Transverse colon (tissue), 4 donors: Measurements from ENCODE around the gene IER2. TPM values are rescaled to one million over a fixed set of nuclear protein-coding genes. Genes with fewer than 3 reads are reported as not detected.
"Not testable (repeated sequence)": the region's sequence is repeated elsewhere in the genome, so short reads cannot be mapped to it uniquely, and the experiment has no call there.

Source experiments
- DNase-seq: peaks from one replicate; pipeline ENCODE4 v3.0.0-alpha.2; 2019
- H3K27ac ChIP-seq, 4 donors: fragments of 200-600 bp; sonication (generic); 2 replicates each; pipeline ENCODE4 v1.5.1; 2016 to 2018; ENCODE audit warnings: inconsistent platforms in 4 of 4
- H3K27me3 ChIP-seq: fragments of 200-600 bp; sonication (generic); 2 replicates; pipeline ENCODE4 v1.5.1; 2017; ENCODE audit warnings: inconsistent platforms
- H3K36me3 ChIP-seq, 4 donors: fragments of 200-600 bp; sonication (generic); 2 replicates each; pipeline ENCODE4 v1.5.1; 2017 to 2019; ENCODE audit warnings: inconsistent platforms in 4 of 4
- H3K4me1 ChIP-seq, 4 donors: fragments of 200-600 bp; sonication (generic); 2 replicates each; pipeline ENCODE4 v1.5.1; 2017 to 2020; ENCODE audit warnings: inconsistent platforms in 4 of 4
- H3K4me3 ChIP-seq, 4 donors: fragments of 200-600 bp; sonication (generic); 1 replicate in 1 of 4; 2 replicates in 3 of 4; pipeline versions ENCODE4 v1.5.1 to v1.6.1; 2017 to 2019; ENCODE audit warnings: inconsistent platforms in 4 of 4
- H3K9me3 ChIP-seq, 2 donors: fragments of 200-600 bp; sonication (generic); 2 replicates each; pipeline ENCODE4 v1.5.1; 2017 to 2019; ENCODE audit warnings: inconsistent platforms in 2 of 2
- CTCF ChIP-seq, 5 experiments: fragments of 200-600 bp in 3 of 5; fragments of 450-650 bp in 2 of 5; sonication (generic) in 3 of 5; IDR thresholded peaks; 1 replicate in 2 of 5; 2 replicates in 3 of 5; pipeline ENCODE4 v1.5.1; 2016 to 2017; ENCODE audit warnings: antibody characterized with exemption in 5 of 5, inconsistent platforms in 3 of 5, mild to moderate bottlenecking in 2 of 5, moderate library complexity in 1 of 5
- EP300 ChIP-seq: sonication (generic); formaldehyde crosslinking; IDR thresholded peaks from one replicate; pipeline ENCODE4 v1.6.1; 2017; ENCODE audit warnings: antibody characterized with exemption, low read depth
- POLR2A ChIP-seq: fragments of 450-650 bp; IDR thresholded peaks from one replicate; pipeline ENCODE4 v1.6.1; 2016; ENCODE audit warnings: antibody characterized with exemption, mild to moderate bottlenecking, moderate library complexity
- POLR2AphosphoS5 ChIP-seq, 3 donors: sonication (generic); formaldehyde crosslinking; IDR thresholded peaks; one replicate each; pipeline ENCODE4 v1.6.1; 2016; ENCODE audit warnings: antibody characterized with exemption in 3 of 3
- WGBS, 2 donors: methylation state at CpG; one replicate each; pipeline ENCODE4 v1.1.5; 2018; ENCODE audit warnings: low coverage in 1 of 2; 5-methylcytosine and 5-hydroxymethylcytosine counted together
- in situ Hi-C, 4 donors: fragments of 200-750 bp; cut with MboI; loops; one replicate each; pipeline versions ENCODE4 v1.15.0 to v1.15.1; 2017; ENCODE audit warnings: low sequenced_read_pairs in 3 of 4, low pct_ligation_motif_present in 1 of 4, low pct_unique_long_range_greater_than_20kb in 1 of 4
- intact Hi-C: fragments of 100-400 bp; cut with DNase I; formaldehyde crosslinking; loops from one replicate; pipeline ENCODE4 v1.15.1; 2023; ENCODE audit warnings: low total_unique reads
- total RNA-seq, 4 donors: library from RNA; depleted of rRNA; stranded (reverse); fragments of >200 nt; gene quantifications; one replicate each; pipeline ENCODE4 v1.1.0, GENCODE V29; 2016

Gene IER2
- total RNA-seq, 4 donors from 2014 or later, result 184 to 503 (median 244) TPM

- Histone ChIP-seq H3K27me3 (no peaks in the 10 kb centered on the region), H3K4me3 (no peak overlapping the region), H3K27ac (no peak overlapping the region), H3K4me1 (peaks cover 0 to 10% (median 2%) of the 10 kb centered on the region in 4 donors), H3K36me3 (peaks cover 0 to 29% (median 7%) of the 10 kb centered on the region in 4 donors), H3K9me3 (no peaks in the 10 kb centered on the region)
- in situ Hi-C loops (no loop called here), intact Hi-C loops (no loop called here)
- no peak for DNase-seq
- 69% methylated on average over 10 of the region's 10 CpGs; no CpG with 5 or more reads in 1 of the 2 donors for WGBS, 2 donors
- TF ChIP-seq EP300 (no peak), CTCF (IDR thresholded peaks at IDR 0.05) (no peak), POLR2A (no peak), POLR2AphosphoS5 (IDR thresholded peaks at IDR 0.05) (no peak)
Measured at GRCh38 chr19:13138916-13139198, 11.4 kb upstream of the IER2 start.

- H3K27ac ChIP-seq, result no peak overlapping the region
- 67 to 82% methylated on average over 2 to 11 of the region's 11 CpGs for WGBS, 2 donors
- in situ Hi-C loops, result no loop called here
- peaks cover 0 to 29% (median 8%) of the 10 kb centered on the region in 4 donors for H3K36me3 ChIP-seq
- intact Hi-C loops, result no loop called here
- H3K4me1 ChIP-seq, result peaks cover 0 to 10% (median 2%) of the 10 kb centered on the region in 4 donors
- no peak overlapping the region for H3K4me3 ChIP-seq
- no peaks in the 10 kb centered on the region for H3K9me3 ChIP-seq
- no peak for TF ChIP-seq EP300
- no peaks in the 10 kb centered on the region for H3K27me3 ChIP-seq
- DNase-seq, result no peak
Measured at GRCh38 chr19:13139633-13140311, 10.4 kb upstream of the IER2 start.

GRCh38 chr19:13146763-13147563 lies 3.2 kb upstream of the IER2 start:
- no peak overlapping the region for H3K4me3 ChIP-seq
- H3K4me1 ChIP-seq, result peaks cover 3 to 29% (median 8%) of the 10 kb centered on the region in 4 donors
- H3K36me3 ChIP-seq, result peaks cover 0 to 3% (median 0%) of the 10 kb centered on the region in 4 donors
- 52 to 74% methylated on average over 8 to 16 of the region's 16 CpGs for WGBS, 2 donors
- no peaks in the 10 kb centered on the region for H3K27me3 ChIP-seq
- peak; percentile 49 for DNase-seq
- no peak overlapping the region for H3K27ac ChIP-seq
- no peaks in the 10 kb centered on the region for H3K9me3 ChIP-seq
- TF ChIP-seq CTCF (IDR thresholded peaks at IDR 0.05) (no peak), POLR2A (no peak), POLR2AphosphoS5 (IDR thresholded peaks at IDR 0.05) (no peak), EP300 (no peak)
- intact Hi-C loops, result no loop called here
- in situ Hi-C loops, result no loop called here

- H3K27me3 ChIP-seq, DNase-seq, in situ Hi-C loops, H3K36me3 ChIP-seq, H3K9me3 ChIP-seq, intact Hi-C loops: not testable (repeated sequence)
- 27% methylated on average over 17 of the region's 17 CpGs; no CpG with 5 or more reads in 1 of the 2 donors for WGBS, 2 donors
- Histone ChIP-seq H3K4me1 (peaks cover 3 to 22% (median 8%) of the 10 kb centered on the region in 4 donors), H3K4me3 (peak overlapping the region; percentile 64 to 86 (median 78)), H3K27ac (peak overlapping the region; percentile 96 to 100 (median 99))
Measured at GRCh38 chr19:13149173-13149627, 1.0 kb upstream of the IER2 start.

- WGBS, 2 donors, result 1% methylated on average over 24 of the region's 46 CpGs; no CpG with 5 or more reads in 1 of the 2 donors
- Histone ChIP-seq H3K4me3 (peak overlapping the region; percentile 64 to 86 (median 78)), H3K27ac (peak overlapping the region; percentile 96 to 100 (median 99)), H3K9me3 (no peaks in the 10 kb centered on the region), H3K4me1 (peaks cover 3 to 22% (median 8%) of the 10 kb centered on the region in 4 donors), H3K27me3 (no peaks in the 10 kb centered on the region), H3K36me3 (peaks cover 0 to 1% (median 0%) of the 10 kb centered on the region in 4 donors)
- TF ChIP-seq POLR2AphosphoS5 (IDR thresholded peaks at IDR 0.05) (peak in 1 of 3 donors; percentile 15), POLR2A (no peak)
- in situ Hi-C loops, result no loop called here
- peak; percentile 68 for DNase-seq
- intact Hi-C loops, result loop anchor here (10.0 kb wide), 2 partner anchors 365 to 1365 kb away; partner anchors contain the start of gene DNAJB1
Measured at GRCh38 chr19:13149628-13150186, 504 bp upstream of the IER2 start.
